Hematopoietic multipotent progenitor cell treated with erythropoietin and hydrocortisone succinate and interleukin-3 and kit ligand, for 17 days (in vitro differentiated cells): ENCODE results near the gene BTN2A1.
"Not testable (repeated sequence)": the region's sequence is repeated elsewhere in the genome, so short reads cannot be mapped to it uniquely, and the experiment has no call there.

Experiments used
- DNase-seq: peaks from one replicate; pipeline ENCODE4 v3.0.0-alpha.2; 2015; ENCODE audit warnings: low spot score

Gene BTN2A1

DNA sequence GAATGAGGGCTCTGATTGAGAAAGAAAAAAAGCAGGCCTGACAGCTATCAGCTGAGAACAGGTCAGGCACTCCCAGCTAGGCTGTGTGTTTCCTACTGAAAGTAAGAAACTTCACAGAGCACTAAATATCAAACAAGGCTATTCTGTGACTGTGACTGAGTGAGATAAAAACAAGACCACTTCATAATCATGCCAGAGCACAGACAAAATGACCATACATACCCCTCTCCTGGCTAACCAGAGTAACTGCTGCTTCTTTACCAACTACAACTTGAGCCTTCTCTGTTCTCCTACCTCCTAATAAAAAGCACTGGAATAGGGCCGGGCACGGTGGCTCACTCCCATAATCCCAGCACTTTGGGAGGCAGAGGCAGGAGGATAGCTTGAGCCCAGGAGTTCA lies 35.5 kb downstream of the BTN2A1 start:
- no peak for DNase-seq

- DNase-seq, result no peak
These were observed 36.4 kb downstream of the BTN2A1 start for GRCh38 chr6:26494117-26494516.

GRCh38 chr6:26495281-26495680 lies 37.5 kb downstream of the BTN2A1 start:
- no peak for DNase-seq

DNA sequence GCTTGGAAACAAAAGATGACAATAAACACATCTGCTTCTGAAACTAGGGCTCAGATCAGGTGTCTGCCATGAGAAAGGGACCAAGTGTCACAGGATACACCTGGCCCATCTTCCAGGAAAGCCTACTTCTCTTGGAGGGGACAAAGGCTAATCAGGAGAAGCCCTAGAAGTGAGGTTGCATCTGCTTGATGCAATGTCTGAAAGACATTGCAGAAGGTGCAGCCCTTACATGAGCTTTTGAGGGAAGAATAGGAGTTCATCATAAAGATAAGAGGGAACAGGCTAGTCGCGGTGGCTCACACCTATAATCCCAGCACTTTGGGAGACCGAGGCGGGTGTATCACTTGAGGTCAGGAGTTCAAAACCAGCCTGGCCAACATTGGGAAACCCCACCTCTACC lies 39.9 kb downstream of the BTN2A1 start:
- no peak for DNase-seq

DNA sequence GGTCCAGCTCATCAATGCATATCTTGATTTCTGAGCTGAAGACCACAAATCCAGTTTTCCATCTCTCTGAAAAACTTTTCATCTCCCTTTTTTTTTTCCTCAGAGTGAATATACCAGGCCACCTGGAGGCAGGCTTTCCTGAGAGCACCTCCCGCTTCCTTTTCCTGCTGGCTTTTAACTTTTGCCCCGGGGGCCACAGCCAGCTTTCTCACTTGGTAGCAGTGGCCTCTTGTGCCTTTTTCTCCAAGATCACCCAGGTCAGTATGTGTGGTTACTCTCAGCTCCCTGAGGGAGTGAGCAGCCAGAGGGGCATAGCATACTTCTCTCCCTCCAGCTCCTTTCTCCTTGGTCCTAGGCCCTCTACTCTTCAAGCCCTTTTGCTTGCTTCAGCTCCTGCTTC lies 42.3 kb downstream of the BTN2A1 start, which contains the start of gene BTN1A1:
Gene BTN1A1 (plus strand): TSS at position 202 of the 400 bp plus-strand sequence. CDS start 984 bp downstream, outside the sequence.
- DNase-seq, result no peak

GRCh38 chr6:26501482-26501986 lies 43.8 kb downstream of the BTN2A1 start:
- DNase-seq, result no peak

DNA sequence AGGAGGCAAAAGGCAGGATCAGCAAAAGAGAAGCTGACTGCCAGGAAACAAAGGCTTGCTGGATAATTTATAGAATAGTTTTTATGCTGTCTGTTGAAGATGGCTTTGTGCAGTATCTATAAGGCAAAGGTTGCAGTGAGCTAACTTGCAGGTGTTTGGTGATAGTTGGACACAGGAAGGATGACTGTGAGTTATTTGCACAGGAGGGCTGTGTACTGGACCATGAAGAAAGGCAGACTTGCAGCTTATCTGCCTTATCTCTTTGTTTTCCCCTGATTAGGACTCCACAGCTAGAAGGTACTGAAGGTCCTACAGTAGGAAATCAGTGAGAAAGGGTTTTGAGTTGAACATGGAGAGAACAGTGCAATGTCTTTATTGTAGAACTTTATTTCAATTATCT lies 44.4 kb downstream of the BTN2A1 start:
- DNase-seq, result no peak

GRCh38 chr6:26502626-26503025 lies 44.9 kb downstream of the BTN2A1 start:
- DNase-seq, result no peak

DNA sequence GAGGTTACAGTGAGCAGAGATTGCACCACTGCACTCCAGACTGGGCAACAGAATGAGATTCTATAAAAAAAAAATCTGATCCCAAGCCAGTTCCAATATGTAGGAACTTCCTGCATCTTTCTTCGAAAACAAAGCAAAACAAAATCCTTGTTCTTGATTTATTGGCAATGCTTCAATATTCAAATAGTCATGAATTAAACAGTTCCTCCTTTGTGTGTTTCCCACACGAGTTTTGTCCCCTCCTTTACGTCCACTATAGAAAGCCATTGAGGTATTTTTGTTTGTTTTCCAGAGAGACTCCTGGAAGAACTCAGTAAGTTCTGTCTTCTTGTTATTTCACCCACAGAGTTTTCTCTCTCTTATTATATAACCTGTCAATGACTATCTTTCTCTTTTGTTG lies 49.9 kb downstream of the BTN2A1 start:
- no peak for DNase-seq

DNA sequence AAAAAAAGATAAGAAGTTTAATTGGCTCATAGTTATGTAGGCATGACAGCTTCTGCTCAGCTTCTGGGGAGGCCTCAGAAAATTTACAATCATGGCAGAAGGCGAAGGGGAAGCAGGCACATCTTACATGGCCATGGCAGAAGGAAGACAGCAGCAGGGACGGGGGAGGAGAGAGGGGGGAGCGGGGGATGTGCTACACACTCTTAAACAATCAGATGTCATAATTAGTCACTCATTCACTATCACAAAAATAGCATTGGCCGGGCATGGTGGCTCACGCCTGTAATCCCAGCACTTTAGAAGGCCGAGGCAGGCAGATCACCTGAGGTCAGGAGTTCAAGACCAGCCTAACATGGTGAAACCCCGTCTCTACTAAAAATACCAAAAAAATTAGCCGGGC lies 53.3 kb downstream of the BTN2A1 start:
- not testable (repeated sequence) for DNase-seq

- DNase-seq, result no peak
These were observed 57.2 kb downstream of the BTN2A1 start for GRCh38 chr6:26514984-26515383.

DNA sequence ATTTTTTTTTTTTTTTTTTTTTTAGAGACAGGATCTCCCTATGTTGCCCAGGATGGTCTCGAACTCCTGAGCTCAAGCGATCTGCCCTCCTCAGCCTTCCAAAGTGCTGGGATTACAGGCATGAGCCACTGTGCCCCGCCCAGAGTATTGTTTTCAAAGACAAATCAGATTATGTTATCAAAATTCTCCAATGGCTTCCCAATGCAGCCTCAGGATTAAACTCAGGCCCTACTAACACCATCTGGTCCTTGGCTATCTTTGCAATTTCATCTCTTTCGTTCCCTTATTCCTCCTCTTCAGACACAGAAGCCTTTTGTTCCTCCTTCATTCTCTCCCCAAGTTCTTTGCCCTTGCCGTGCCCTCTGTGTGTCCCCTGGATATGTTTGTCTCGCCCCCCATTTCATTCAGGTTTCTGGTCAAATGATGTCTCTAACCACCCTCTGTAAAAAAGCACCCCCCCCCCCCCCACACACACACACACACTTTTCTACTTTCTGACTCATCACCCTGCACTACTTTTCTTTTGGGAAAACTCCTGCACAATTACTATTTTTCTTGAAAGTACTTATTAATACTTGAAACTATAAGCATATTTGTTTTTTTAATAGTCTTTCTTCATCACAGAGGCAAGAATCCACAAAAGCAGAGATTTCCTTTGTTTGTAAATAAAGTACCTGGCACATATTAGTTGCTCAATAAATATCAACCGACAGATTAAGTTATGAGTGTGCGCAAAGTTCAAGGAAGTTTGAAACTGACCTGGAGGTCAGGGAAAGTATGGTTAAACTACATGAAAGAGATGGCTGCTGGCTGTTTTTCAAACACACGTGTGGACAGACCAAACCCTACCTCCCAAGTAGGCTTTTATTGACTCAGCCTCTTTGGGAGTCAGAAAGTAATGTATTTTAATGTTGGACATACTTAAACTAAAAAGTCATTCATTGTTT lies 59.0 kb downstream of the BTN2A1 start:
- no peak for DNase-seq
